ENCODE results near the gene SLC39A9.
"Not testable (repeated sequence)": the region's sequence is repeated elsewhere in the genome, so short reads cannot be mapped to it uniquely, and the experiment has no call there.

The SLC39A9 gene

GRCh38 chr14:69378274-69378673 lies 20.2 kb upstream of the SLC39A9 start:
- Mint-ChIP-seq H3K4me3 (no peak overlapping the region), H3K27me3 (no peaks in the 10 kb centered on the region), H3K36me3 (ENCODE audit: low read depth) (peaks cover 68% of the 10 kb centered on the region)

GRCh38 chr14:69387311-69387710 lies 11.2 kb upstream of the SLC39A9 start:
- Mint-ChIP-seq H3K9me3 (no peaks in the 10 kb centered on the region), H3K36me3 (ENCODE audit: low read depth) (peaks cover 81% of the 10 kb centered on the region), H3K4me3 (no peak overlapping the region), H3K4me1 (ENCODE audit: low read depth) (peaks cover 27% of the 10 kb centered on the region), H3K27ac (no peak overlapping the region), H3K27me3 (no peaks in the 10 kb centered on the region)
- intact Hi-C loops (cut with micrococcal nuclease), result no loop called here

More at GRCh38 chr14:69378274-69378673, 20.2 kb upstream of the SLC39A9 start:
- Mint-ChIP-seq H3K4me1 (ENCODE audit: low read depth) (peaks cover 12% of the 10 kb centered on the region), H3K27ac (no peak overlapping the region), H3K9me3 (no peaks in the 10 kb centered on the region)
- intact Hi-C loops (cut with micrococcal nuclease), result no loop called here

GRCh38 chr14:69391400-69391799 lies 7.1 kb upstream of the SLC39A9 start:
- H3K27me3 Mint-ChIP-seq; H3K27ac Mint-ChIP-seq; H3K4me3 Mint-ChIP-seq; intact Hi-C loops (cut with micrococcal nuclease); H3K9me3 Mint-ChIP-seq: not testable (repeated sequence)
- Mint-ChIP-seq H3K4me1 (ENCODE audit: low read depth) (peaks cover 29% of the 10 kb centered on the region), H3K36me3 (ENCODE audit: low read depth) (peaks cover 98% of the 10 kb centered on the region)

GRCh38 chr14:69392481-69392880 lies 6.0 kb upstream of the SLC39A9 start:
- Mint-ChIP-seq H3K4me3 (no peak overlapping the region), H3K4me1 (ENCODE audit: low read depth) (peaks cover 34% of the 10 kb centered on the region), H3K36me3 (ENCODE audit: low read depth) (peaks cover 91% of the 10 kb centered on the region), H3K9me3 (no peaks in the 10 kb centered on the region), H3K27ac (no peak overlapping the region), H3K27me3 (no peaks in the 10 kb centered on the region)
- intact Hi-C loops (cut with micrococcal nuclease), result no loop called here

- H3K4me1 Mint-ChIP-seq (ENCODE audit: low read depth), result peaks cover 45% of the 10 kb centered on the region
- intact Hi-C loops (cut with micrococcal nuclease), result no loop called here
- H3K4me3 Mint-ChIP-seq, result no peak overlapping the region
- H3K27ac Mint-ChIP-seq, result no peak overlapping the region
- H3K9me3 Mint-ChIP-seq, result no peaks in the 10 kb centered on the region
- H3K36me3 Mint-ChIP-seq (ENCODE audit: low read depth), result peaks cover 71% of the 10 kb centered on the region
- H3K27me3 Mint-ChIP-seq, result no peaks in the 10 kb centered on the region
These were observed 2.6 kb upstream of the SLC39A9 start for GRCh38 chr14:69395929-69396328.

GRCh38 chr14:69398818-69399210 lies 322 bp downstream of the SLC39A9 start:
- Mint-ChIP-seq H3K36me3 (ENCODE audit: low read depth) (peaks cover 42% of the 10 kb centered on the region), H3K27me3 (no peaks in the 10 kb centered on the region), H3K27ac (peak overlapping the region; percentile 95), H3K4me1 (ENCODE audit: low read depth) (peaks cover 27% of the 10 kb centered on the region), H3K4me3 (peak overlapping the region; percentile 89), H3K9me3 (no peaks in the 10 kb centered on the region)
- intact Hi-C loops (cut with micrococcal nuclease), result loop anchor here (1.0 kb wide), 1 partner anchor 61 kb away; no protein-coding TSS in a partner anchor

GRCh38 chr14:69399750-69400149 lies 1.3 kb downstream of the SLC39A9 start:
- Mint-ChIP-seq H3K4me3 (peak overlapping the region; percentile 89), H3K4me1 (ENCODE audit: low read depth) (peaks cover 27% of the 10 kb centered on the region), H3K27me3 (no peaks in the 10 kb centered on the region), H3K9me3 (no peaks in the 10 kb centered on the region), H3K36me3 (ENCODE audit: low read depth) (peaks cover 37% of the 10 kb centered on the region), H3K27ac (peak overlapping the region; percentile 95)
- intact Hi-C loops (cut with micrococcal nuclease), result no loop called here

GRCh38 chr14:69400154-69400553 lies 1.7 kb downstream of the SLC39A9 start:
- H3K27ac Mint-ChIP-seq, result no peak overlapping the region
- intact Hi-C loops (cut with micrococcal nuclease), result no loop called here
- H3K9me3 Mint-ChIP-seq, result no peaks in the 10 kb centered on the region
- H3K4me1 Mint-ChIP-seq (ENCODE audit: low read depth), result peaks cover 27% of the 10 kb centered on the region
- H3K4me3 Mint-ChIP-seq, result peak overlapping the region; percentile 65
- H3K27me3 Mint-ChIP-seq, result no peaks in the 10 kb centered on the region
- H3K36me3 Mint-ChIP-seq (ENCODE audit: low read depth), result peaks cover 37% of the 10 kb centered on the region

- H3K27ac Mint-ChIP-seq, result no peak overlapping the region
- no peaks in the 10 kb centered on the region for H3K9me3 Mint-ChIP-seq
- peaks cover 21% of the 10 kb centered on the region for H3K36me3 Mint-ChIP-seq (ENCODE audit: low read depth)
- H3K27me3 Mint-ChIP-seq, result no peaks in the 10 kb centered on the region
- H3K4me1 Mint-ChIP-seq (ENCODE audit: low read depth), result peaks cover 27% of the 10 kb centered on the region
- intact Hi-C loops (cut with micrococcal nuclease), result no loop called here
- peak overlapping the region; percentile 20 for H3K4me3 Mint-ChIP-seq
These were observed 3.3 kb downstream of the SLC39A9 start for GRCh38 chr14:69401841-69402240.

- Mint-ChIP-seq H3K27ac (no peak overlapping the region), H3K4me3 (no peak overlapping the region), H3K9me3 (no peaks in the 10 kb centered on the region), H3K36me3 (ENCODE audit: low read depth) (peaks cover 15% of the 10 kb centered on the region), H3K4me1 (ENCODE audit: low read depth) (peaks cover 36% of the 10 kb centered on the region), H3K27me3 (no peaks in the 10 kb centered on the region)
- intact Hi-C loops (cut with micrococcal nuclease), result no loop called here
These were observed 6.0 kb downstream of the SLC39A9 start for GRCh38 chr14:69404478-69404877.

- Mint-ChIP-seq H3K9me3 (no peaks in the 10 kb centered on the region), H3K27me3 (no peaks in the 10 kb centered on the region), H3K4me3 (no peak overlapping the region), H3K4me1 (ENCODE audit: low read depth) (peaks cover 32% of the 10 kb centered on the region), H3K27ac (no peak overlapping the region), H3K36me3 (ENCODE audit: low read depth) (peaks cover 15% of the 10 kb centered on the region)
- intact Hi-C loops (cut with micrococcal nuclease), result no loop called here
These were observed 6.4 kb downstream of the SLC39A9 start for GRCh38 chr14:69404883-69405282.

- peaks cover 23% of the 10 kb centered on the region for H3K4me1 Mint-ChIP-seq (ENCODE audit: low read depth)
- no peaks in the 10 kb centered on the region for H3K27me3 Mint-ChIP-seq
- intact Hi-C loops (cut with micrococcal nuclease), result no loop called here
- H3K4me3 Mint-ChIP-seq, result no peak overlapping the region
- H3K36me3 Mint-ChIP-seq (ENCODE audit: low read depth), result peaks cover 15% of the 10 kb centered on the region
- H3K9me3 Mint-ChIP-seq, result no peaks in the 10 kb centered on the region
- H3K27ac Mint-ChIP-seq, result no peak overlapping the region
These were observed 7.3 kb downstream of the SLC39A9 start for GRCh38 chr14:69405762-69406161.

- Mint-ChIP-seq H3K36me3 (ENCODE audit: low read depth) (peaks cover 15% of the 10 kb centered on the region), H3K4me3 (no peak overlapping the region), H3K4me1 (ENCODE audit: low read depth) (peaks cover 18% of the 10 kb centered on the region), H3K9me3 (no peaks in the 10 kb centered on the region), H3K27ac (peak overlapping the region; percentile 34), H3K27me3 (no peaks in the 10 kb centered on the region)
- intact Hi-C loops (cut with micrococcal nuclease), result no loop called here
These were observed 10.0 kb downstream of the SLC39A9 start for GRCh38 chr14:69408331-69408960.

- Mint-ChIP-seq H3K4me3 (no peak overlapping the region), H3K27me3 (no peaks in the 10 kb centered on the region), H3K27ac (no peak overlapping the region), H3K36me3 (ENCODE audit: low read depth) (no peaks in the 10 kb centered on the region), H3K4me1 (ENCODE audit: low read depth) (peaks cover 23% of the 10 kb centered on the region), H3K9me3 (no peaks in the 10 kb centered on the region)
- intact Hi-C loops (cut with micrococcal nuclease), result no loop called here
These were observed 15.0 kb downstream of the SLC39A9 start for GRCh38 chr14:69413483-69413882.

GRCh38 chr14:69416087-69416486 lies 17.6 kb downstream of the SLC39A9 start:
- peaks cover 40% of the 10 kb centered on the region for H3K4me1 Mint-ChIP-seq (ENCODE audit: low read depth)
- H3K27ac Mint-ChIP-seq; H3K27me3 Mint-ChIP-seq; intact Hi-C loops (cut with micrococcal nuclease); H3K36me3 Mint-ChIP-seq (ENCODE audit: low read depth); H3K9me3 Mint-ChIP-seq; H3K4me3 Mint-ChIP-seq: not testable (repeated sequence)
